ENCODE measurements around the gene CRNN. TPM values are rescaled to one million over a fixed set of nuclear protein-coding genes. Genes with fewer than 3 reads are reported as not detected.

Gene CRNN
- total RNA-seq, 1 donor from 2014 or later: not detected

- Mint-ChIP-seq H3K9me3 (ENCODE audit: low read depth) (peaks cover 61% of the 10 kb centered on the region), H3K36me3 (ENCODE audit: insufficient read depth) (peaks cover 3% of the 10 kb centered on the region), H3K4me3 (ENCODE audit: low read depth) (no peak overlapping the region), H3K27ac (no peak overlapping the region), H3K27me3 (no peaks in the 10 kb centered on the region), H3K4me1 (ENCODE audit: low read depth) (no peaks in the 10 kb centered on the region)
- DNase-seq (ENCODE audit: low spot score, unreplicated experiment): no peak
- TF ChIP-seq, protein P1, sequence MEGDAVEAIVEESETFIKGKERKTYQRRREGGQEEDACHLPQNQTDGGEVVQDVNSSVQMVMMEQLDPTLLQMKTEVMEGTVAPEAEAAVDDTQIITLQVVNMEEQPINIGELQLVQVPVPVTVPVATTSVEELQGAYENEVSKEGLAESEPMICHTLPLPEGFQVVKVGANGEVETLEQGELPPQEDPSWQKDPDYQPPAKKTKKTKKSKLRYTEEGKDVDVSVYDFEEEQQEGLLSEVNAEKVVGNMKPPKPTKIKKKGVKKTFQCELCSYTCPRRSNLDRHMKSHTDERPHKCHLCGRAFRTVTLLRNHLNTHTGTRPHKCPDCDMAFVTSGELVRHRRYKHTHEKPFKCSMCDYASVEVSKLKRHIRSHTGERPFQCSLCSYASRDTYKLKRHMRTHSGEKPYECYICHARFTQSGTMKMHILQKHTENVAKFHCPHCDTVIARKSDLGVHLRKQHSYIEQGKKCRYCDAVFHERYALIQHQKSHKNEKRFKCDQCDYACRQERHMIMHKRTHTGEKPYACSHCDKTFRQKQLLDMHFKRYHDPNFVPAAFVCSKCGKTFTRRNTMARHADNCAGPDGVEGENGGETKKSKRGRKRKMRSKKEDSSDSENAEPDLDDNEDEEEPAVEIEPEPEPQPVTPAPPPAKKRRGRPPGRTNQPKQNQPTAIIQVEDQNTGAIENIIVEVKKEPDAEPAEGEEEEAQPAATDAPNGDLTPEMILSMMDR (IDR thresholded peaks at IDR 0.05; ENCODE audit: unreplicated experiment): no peak
These were observed 19.9 kb downstream of the CRNN start for GRCh38 chr1:152394151-152394550.

DNA sequence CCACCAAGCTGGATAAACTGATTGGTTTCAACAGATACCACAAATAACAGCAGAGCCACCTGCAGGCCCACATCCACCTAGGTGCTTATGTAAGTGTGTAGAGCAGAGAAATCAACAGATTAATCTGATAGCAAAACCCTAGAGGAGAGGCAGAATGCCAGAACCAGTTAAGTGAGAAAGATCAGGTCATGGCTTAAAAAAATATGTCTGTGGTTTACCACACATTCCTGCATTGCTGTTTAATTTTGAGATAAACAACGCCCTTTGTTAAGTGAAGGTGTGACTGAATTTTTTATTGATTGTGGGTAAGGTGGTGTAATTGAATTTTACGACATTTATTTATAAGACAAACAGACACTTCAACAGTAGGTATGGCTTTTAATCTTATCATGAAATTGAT, 21.2 kb downstream of the CRNN start:
- peaks cover 68% of the 10 kb centered on the region for H3K9me3 Mint-ChIP-seq (ENCODE audit: low read depth)
- DNase-seq (ENCODE audit: low spot score, unreplicated experiment): no peak

GRCh38 chr1:152388889-152389288, 25.2 kb downstream of the CRNN start:
- Mint-ChIP-seq H3K27ac (no peak overlapping the region), H3K36me3 (ENCODE audit: insufficient read depth) (peaks cover 4% of the 10 kb centered on the region), H3K9me3 (ENCODE audit: low read depth) (peaks cover 70% of the 10 kb centered on the region), H3K4me3 (ENCODE audit: low read depth) (no peak overlapping the region), H3K4me1 (ENCODE audit: low read depth) (no peaks in the 10 kb centered on the region), H3K27me3 (no peaks in the 10 kb centered on the region)
- TF ChIP-seq, protein P1 (IDR thresholded peaks at IDR 0.05; ENCODE audit: unreplicated experiment): no peak
- no peak for DNase-seq (ENCODE audit: low spot score, unreplicated experiment)

More for the DNA sequence above, 21.2 kb downstream of the CRNN start:
- peaks cover 3% of the 10 kb centered on the region for H3K36me3 Mint-ChIP-seq (ENCODE audit: insufficient read depth)
- no peak overlapping the region for H3K27ac Mint-ChIP-seq
- TF ChIP-seq, protein P1 (IDR thresholded peaks at IDR 0.05; ENCODE audit: unreplicated experiment): no peak
- H3K4me1 Mint-ChIP-seq (ENCODE audit: low read depth): no peaks in the 10 kb centered on the region
- no peaks in the 10 kb centered on the region for H3K27me3 Mint-ChIP-seq
- H3K4me3 Mint-ChIP-seq (ENCODE audit: low read depth): no peak overlapping the region

DNA sequence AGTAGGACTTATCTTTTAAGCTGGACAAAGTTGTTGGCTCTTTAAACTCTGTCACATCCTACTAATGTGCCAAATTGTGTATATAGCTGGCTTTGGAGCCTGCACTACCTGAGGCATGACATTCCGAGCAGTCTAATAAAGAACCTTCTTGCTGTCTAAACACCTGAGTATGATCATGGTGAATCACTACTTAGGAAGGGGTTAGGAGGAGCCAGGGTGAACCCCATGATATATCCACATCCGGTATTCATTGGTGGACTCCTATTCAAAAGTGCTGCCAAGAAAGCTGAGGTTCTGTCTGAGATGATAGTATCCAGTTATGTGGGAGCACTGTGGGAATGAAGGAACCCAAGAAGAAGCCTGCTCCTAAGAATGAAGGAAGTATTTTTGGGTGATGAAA, 27.1 kb downstream of the CRNN start:
- no peak for DNase-seq (ENCODE audit: low spot score, unreplicated experiment)
- H3K4me1 Mint-ChIP-seq (ENCODE audit: low read depth): no peaks in the 10 kb centered on the region

DNA sequence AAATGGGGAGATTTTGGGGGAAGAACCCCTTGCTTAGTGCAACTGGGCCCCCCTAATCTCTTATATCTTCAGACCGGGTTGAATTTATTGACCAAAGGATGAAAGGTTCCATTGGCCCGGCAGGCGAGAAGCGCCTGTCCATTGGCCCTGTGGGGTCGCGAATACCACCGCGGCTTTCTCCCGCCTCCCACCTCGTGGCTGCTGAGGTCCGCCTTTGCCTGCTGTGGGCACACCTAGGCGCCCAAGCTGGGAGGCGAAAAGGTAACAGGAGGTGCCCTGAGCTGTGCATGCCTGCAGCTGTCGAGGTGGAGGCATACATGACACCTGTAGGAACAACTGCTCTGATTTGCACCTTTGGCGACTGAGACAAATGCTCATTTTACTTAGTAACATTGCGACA, 33.1 kb downstream of the CRNN start:
- Mint-ChIP-seq H3K27me3 (no peaks in the 10 kb centered on the region), H3K9me3 (ENCODE audit: low read depth) (peaks cover 68% of the 10 kb centered on the region), H3K4me3 (ENCODE audit: low read depth) (no peak overlapping the region), H3K36me3 (ENCODE audit: insufficient read depth) (peaks cover 3% of the 10 kb centered on the region), H3K27ac (no peak overlapping the region), H3K4me1 (ENCODE audit: low read depth) (no peaks in the 10 kb centered on the region)
- DNase-seq (ENCODE audit: low spot score, unreplicated experiment): no peak
- TF ChIP-seq, protein P1 (IDR thresholded peaks at IDR 0.05; ENCODE audit: unreplicated experiment): no peak

More for the DNA sequence above, 27.1 kb downstream of the CRNN start:
- Mint-ChIP-seq H3K9me3 (ENCODE audit: low read depth) (peaks cover 70% of the 10 kb centered on the region), H3K27ac (no peak overlapping the region), H3K27me3 (no peaks in the 10 kb centered on the region), H3K4me3 (ENCODE audit: low read depth) (no peak overlapping the region), H3K36me3 (ENCODE audit: insufficient read depth) (peaks cover 1% of the 10 kb centered on the region)
- TF ChIP-seq, protein P1 (IDR thresholded peaks at IDR 0.05; ENCODE audit: unreplicated experiment): no peak

Data from progenitor cell of endocrine pancreas (in vitro differentiated cells).